Endothelial cell of umbilical vein (primary cell): ENCODE measurements around the gene POLR2J.

Source experiments
- CTCF ChIP-seq, 2 donors: IDR thresholded peaks; 1 replicate in 1 of 2; 2 replicates in 1 of 2; pipeline ENCODE4 v1.5.1; 2011; ENCODE audit warnings: low read length in 2 of 2, mild to moderate bottlenecking in 2 of 2, moderate library complexity in 2 of 2, control low read depth in 1 of 2, inconsistent platforms in 1 of 2, low read depth in 1 of 2; ENCODE audit not compliant: insufficient read depth in 1 of 2; ENCODE audit errors: extremely low read depth in 1 of 2
- EZH2 ChIP-seq: IDR thresholded peaks from 2 replicates; pipeline ENCODE4 v1.6.1; 2012; ENCODE audit warnings: borderline replicate concordance, low read depth, mild to moderate bottlenecking, moderate library complexity, low read length, inconsistent platforms; ENCODE audit not compliant: severe bottlenecking
- JUN ChIP-seq: IDR thresholded peaks from 2 replicates; pipeline ENCODE4 v1.6.1; 2011; ENCODE audit warnings: borderline replicate concordance, low read depth; ENCODE audit not compliant: insufficient read length, insufficient read depth

DNA sequence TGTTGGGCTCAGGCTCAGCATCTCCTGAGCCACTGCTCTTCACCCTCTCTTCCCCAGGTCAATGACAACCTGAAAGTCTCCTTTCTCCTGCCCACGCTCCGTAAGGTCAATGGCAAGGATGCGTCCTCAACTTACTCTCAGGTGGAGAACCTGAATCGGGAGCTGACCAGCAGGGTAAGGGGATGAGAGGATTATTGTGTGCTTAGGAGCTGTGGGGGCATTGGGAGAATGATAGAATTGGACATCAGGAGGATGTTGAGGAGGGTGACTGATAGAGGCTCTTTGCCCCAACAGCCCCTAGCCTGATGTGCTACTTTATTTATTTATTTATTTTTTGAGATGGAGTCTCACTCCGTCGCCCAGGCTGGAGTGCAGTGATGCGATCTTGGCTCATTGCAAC is 12.6 kb downstream of the POLR2J start:
- no peak for TF ChIP-seq CTCF (IDR thresholded peaks at IDR 0.05; ENCODE audit: extremely low read depth in 1 of 2, insufficient read depth in 1 of 2, low read depth in 1 of 2, low read length in 2 of 2)
- no peak for TF ChIP-seq JUN
- no peak for TF ChIP-seq EZH2
